T-helper 1 cell (primary cell): ENCODE results near the gene HEBP1.
A peak's percentile ranks its signal among the peaks of the same experiment; 100 is the strongest.

Source experiments
- DNase-seq, 5 donors: peaks; one replicate each; pipeline ENCODE4 v3.0.0-alpha.2; 2012 to 2020

The HEBP1 gene

DNA sequence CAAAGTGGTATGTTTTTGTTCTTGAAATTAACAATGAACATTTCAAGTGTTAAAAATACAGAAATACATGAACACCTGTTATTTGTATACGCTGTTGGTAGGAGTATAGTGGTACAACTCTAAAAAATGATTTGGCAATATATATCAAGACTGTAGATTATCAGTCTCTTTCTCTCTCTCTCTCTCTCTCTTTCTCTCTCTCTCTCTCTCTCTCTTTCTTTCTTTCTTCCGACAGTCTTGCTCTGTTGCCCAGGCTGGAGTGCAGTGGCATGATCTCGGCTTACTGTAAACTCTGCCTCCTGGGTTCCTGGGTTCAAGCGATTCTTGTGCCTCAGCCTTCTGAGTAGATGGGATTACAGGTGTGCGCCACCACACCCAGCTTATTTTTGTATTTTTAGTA lies 12.6 kb downstream of the HEBP1 start:
- DNase-seq = no peak

GRCh38 chr12:12986775-12987331 lies 13.2 kb downstream of the HEBP1 start:
- DNase-seq = no peak

GRCh38 chr12:12985817-12986408 lies 14.2 kb downstream of the HEBP1 start:
- DNase-seq = no peak

DNA sequence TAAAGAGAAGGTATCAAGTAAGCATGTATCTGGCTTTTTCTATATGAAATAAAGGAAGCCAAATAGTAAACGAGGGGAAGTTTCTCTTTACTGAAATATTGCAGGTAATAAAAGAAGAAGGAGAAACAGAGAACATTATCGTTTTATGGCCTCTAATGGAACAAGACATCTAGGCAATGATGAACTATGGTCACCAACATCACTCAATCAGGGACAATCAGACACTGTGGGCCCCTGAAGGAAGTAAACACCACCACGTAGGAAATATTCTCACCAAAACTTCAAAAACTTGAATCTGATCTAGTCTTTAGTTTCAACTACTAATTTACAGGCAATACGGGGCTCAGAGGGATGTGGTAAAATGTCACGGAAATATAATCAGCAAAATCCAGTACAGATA lies 15.9 kb downstream of the HEBP1 start:
- DNase-seq = no peak

DNA sequence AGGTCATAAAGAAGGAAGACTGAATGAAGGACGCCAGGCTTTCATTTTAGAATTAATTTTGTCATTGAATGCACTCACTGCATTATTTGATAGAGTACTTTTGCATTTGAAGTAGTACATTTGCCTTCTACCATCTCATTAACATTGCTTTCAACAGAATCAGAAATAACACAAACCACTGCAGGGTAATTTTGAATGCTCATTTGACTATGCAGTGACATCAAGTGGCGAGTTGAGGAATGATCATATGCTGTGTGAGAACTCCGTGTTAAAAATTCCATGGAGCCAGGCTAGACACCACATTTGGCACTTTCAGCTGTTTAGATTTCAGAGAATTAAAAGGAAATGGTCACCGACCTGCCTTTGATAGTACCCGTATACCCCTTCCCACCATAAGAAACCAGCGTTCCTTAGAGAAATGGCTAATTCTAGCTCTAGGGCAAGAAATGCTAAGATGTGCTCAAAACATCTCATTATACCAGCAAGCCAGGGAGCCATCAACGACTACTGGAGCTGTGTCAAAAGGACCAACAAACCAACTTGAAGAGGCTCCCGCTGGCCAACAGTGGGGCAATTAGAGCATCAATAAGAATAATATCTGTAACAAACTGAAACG lies 16.5 kb downstream of the HEBP1 start:
- DNase-seq = peak in 1 of 5 donors; percentile 19

DNA sequence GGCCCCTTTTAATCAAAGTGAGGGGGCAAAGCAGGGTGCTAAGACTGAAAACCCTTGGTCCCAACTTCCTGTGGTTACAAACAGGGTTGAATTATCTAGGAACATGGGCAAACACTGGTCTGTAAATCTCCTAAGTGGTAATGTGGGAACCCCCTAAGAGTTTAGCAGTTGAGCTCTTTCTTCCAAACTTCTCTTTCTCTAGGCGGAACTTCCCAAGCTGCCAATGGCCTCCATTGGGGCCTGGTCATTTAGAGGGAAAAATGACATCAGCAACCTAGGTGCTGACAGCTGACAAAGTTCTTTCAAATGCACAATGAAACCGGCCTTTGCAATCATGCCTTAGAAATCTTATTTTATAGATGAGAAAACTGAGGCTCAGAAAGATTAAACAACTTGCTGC lies 17.7 kb downstream of the HEBP1 start:
- DNase-seq = no peak

DNA sequence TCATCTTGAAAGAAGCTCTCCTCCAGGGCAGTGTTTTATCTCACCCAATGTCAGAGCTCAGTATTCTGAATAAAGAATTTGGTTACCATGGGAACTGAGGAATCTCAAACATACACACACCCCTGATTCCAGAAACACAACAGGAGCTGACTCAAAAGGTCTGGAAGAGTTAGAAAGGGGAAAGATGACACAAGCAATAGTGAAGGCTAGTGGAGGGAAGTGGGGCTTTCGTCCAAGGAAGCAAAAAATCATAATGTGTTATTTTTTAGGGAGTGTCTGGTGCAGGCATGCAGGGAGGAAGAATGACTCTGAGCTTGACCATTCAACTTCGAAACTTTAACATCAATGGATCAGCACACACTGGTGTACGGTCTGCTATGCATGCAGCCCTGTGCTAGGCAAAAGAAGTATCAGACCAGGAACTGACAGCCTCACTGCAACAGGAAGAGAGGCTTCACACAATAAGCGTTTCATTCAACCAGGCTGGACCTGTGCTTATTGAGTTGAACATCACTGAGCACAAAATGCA lies 20.3 kb downstream of the HEBP1 start:
- no peak for DNase-seq

- no peak for DNase-seq
These were observed 20.9 kb downstream of the HEBP1 start for GRCh38 chr12:12979126-12979525.

DNA sequence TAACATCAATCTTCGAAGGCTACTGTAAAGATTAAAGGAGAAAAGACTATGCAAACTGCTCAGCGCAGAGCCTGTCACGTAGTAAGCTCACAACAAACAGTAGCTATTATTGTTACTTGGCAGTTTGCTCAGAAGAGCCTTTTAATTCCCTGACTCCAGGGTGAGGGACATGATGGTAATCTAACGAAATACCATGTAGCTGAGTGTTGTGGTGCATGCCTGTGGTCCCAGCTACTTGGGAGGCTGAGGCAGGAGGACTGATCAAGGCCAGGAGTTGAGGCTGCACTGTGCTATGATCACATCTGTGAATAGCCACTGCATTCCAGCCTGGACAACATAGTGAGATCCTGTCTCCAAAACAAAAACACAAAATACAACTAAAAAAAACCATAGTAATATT lies 22.8 kb downstream of the HEBP1 start:
- DNase-seq = no peak

DNA sequence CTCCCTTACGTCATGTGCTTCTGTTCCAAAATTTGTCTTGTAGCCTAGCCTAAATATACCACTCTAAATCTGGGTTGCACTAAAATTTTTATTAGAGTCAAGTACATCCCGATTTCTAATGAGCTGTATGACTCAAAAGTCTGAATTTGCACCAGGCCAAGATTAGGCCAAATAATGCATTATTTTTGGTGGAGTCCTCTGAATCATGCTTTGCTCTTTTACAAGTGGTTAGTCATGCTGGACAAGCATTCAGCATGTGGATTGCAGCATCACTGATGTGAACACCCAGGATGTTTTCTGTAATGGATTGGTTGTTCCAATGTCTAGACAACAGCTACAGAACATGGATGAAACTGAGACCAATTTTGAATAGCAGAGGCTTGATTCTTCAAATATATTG lies 23.7 kb downstream of the HEBP1 start:
- no peak for DNase-seq

DNA sequence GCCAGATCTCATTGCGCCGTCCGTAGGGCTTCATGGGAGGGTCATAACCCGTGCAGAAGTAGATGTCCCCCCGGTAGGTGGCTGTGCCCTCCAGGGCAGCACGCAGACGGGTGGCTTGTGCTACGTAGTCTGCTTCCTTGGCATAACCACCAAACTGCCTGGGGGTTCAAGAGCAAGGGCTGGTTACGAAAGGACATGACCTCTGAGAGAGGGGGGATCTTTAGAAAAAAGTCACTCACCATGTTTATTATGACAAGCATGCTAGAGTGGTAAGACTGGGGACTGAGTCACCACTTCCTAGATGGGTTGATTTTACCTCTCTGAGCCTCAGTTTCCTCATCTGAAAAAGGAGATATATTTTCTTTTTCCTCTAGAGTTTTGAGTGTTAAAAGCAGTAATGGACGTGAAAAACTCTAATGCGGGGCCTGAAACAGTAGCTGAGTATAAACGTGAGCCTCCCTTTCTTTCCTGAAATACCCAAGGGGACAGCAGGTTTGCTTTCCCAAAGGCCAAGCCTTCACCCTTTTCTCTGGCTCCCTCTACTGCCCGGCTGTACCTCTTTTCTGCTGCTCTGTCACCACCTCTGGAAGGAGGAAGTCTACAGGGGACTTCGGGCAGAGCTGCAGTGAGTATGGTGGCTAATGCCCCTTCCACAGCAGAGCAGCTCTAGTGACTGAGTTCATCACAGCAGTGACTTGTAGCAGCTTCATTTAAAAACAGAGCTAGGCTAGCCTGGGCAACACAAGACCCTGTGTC lies 24.6 kb downstream of the HEBP1 start:
- peak in 1 of 5 donors; percentile 14 for DNase-seq

DNA sequence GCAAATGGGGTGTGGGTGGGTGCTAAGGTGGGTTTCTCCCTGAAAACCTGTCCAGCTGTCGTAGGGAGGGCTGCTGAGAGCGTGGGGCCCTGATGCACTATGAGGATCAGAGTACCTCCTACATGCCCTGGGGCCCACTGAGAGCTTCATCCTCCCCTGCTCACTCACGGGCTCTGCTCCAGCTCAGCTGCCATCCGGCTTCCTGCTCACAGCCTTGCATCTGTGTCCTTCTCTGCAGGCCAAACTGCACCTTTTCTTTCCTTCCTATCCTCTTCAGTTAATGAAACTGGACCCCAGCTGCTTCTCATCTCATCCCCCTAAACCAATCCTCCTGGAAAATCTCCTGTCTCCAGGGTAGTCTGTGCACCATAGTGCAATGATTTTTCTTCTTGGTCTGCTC lies 25.9 kb downstream of the HEBP1 start:
- no peak for DNase-seq

GRCh38 chr12:12973019-12973418 lies 27.0 kb downstream of the HEBP1 start:
- no peak for DNase-seq

- DNase-seq = no peak
These were observed 34.2 kb downstream of the HEBP1 start for GRCh38 chr12:12965836-12966235.

DNA sequence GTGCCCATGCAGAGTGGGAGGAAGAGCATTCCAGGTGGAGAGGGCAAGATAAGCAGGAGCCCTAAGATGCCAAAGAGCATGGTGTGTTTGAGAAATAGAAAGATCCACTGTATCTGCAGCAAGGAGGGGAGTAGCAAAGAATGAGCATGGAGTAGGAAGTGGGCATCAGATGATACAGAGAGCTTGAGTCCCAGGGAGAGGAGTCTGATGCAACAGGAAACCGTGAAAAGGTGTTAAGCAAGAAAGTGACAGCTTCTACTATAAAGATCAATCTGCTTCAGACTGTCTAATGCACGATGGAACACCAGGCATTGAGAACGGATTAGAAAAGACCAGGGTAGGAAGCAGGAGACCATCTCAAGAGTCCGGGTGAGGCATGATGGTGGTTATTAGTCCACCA lies 35.8 kb downstream of the HEBP1 start:
- DNase-seq = peak in 1 of 5 donors; percentile 77

DNA sequence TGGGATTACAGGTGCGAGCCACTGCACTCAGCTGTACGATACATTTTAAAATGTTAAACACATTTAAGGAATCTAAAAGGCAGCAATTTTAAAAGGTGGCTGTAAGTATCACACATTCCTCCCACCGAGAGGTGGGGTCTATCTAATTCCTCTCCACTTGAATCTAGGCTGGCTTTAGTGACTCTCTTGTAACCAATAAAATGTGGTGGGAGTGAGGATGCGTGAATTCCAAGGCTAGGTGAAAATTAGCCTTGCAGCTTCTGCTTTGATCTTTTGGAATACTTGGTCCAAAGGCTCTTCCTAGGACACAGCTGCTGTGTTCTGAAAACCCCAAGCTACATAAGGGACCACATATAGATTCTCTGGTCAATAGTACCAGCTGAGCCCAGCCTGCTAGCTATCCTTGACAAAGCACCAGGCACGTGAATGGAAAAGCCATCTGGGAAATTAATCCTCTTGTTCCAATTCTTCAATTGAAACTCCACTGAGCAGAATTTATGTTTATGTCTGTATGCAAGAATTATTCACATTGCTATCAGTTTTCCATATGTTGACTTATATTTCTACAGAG lies 39.3 kb downstream of the HEBP1 start:
- DNase-seq = no peak

GRCh38 chr12:12958886-12959285 lies 41.2 kb downstream of the HEBP1 start:
- no peak for DNase-seq

DNA sequence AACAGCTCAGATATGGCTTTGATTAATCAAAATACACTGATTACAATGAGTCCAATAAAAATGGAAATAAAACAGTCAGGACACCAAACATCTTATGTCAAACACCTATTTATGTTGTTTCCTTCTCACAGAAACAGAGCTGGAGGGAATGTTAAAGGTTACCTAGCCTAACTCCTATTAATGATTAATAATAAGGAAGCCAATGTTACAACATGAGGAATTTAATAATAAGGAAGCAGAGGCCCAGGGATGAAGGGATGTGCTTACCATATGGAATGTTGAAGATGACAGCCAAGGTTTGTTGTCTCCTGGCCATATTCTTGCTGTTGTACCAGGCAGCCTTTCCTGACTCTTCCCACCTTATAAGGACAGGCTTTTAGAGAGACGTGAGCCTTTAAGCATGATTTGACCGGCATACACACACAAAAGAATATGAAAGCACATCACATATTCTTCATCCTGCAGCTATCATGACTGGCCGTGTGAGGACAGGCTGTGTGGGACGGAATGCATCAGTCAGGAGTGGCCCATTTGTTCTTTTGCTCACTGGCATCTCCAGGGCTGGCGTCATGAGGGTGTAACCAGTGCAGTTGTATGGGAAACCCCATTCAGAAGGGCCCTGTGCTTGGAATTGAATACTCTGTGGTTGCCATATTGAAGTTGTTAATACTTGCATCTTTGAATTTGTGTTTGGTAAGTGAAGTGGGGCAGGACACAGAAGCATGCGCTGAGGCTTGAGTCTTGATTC lies 45.0 kb downstream of the HEBP1 start:
- no peak for DNase-seq

DNA sequence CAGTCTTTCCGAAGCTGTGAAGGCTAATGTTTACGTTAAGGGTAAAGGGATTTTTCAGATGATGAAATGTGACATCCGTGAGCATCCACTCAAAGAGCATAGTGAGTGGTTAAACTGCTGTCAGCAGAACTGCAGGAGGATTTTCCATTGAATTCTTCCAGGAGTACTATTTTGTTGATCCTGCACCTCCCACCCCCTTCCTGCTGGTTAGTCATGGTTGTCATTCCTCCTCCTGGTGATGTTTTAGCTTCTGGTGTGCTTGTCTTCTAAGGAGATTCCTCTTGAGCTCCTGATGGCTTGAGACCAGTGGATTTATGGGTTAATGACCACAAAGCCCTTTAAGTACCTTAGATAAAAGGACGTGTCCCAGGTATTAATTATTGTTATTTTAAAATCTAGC lies 45.7 kb downstream of the HEBP1 start:
- DNase-seq = no peak

- DNase-seq = no peak
These were observed 48.0 kb downstream of the HEBP1 start, which contains the start of gene GPRC5D for GRCh38 chr12:12952036-12952435. GPRC5D (minus strand) TSS chr12:12952170; CDS start chr12:12950384, 1,786 bp downstream.

GRCh38 chr12:12951504-12951903 lies 48.6 kb downstream of the HEBP1 start:
- DNase-seq = no peak

DNA sequence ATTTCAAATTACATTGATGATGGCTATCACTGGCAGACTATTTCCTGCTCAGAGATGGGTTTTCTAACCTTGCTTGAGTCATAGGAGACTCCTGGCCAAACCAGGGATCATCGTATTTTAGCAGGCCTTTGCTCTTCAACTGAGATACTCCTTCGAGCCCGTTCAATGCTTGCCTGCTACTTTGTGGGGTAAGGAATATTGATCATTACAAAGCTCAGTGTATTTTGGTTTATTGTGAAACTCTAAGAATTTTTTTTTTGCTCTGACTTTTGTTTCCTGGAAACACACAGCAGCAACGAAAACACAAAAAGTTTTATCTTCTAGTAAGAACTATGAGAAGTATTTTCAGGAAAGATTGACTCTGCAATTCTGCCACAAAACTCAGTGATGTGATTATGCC lies 52.2 kb downstream of the HEBP1 start:
- no peak for DNase-seq
